GM21447 (cell line): Measurements from ENCODE around the gene CCDC7.
"Not testable (repeated sequence)": the region's sequence is repeated elsewhere in the genome, so short reads cannot be mapped to it uniquely, and the experiment has no call there.

Experiments
- ATAC-seq: cut with Tn5 transposase; IDR thresholded peaks from one replicate; pipeline ENCODE4 v1.9.1; 2021; ENCODE audit not compliant: unreplicated experiment

Gene CCDC7

GRCh38 chr10:32865170-32865569 is 419.2 kb downstream of the CCDC7 start:
- no peak for ATAC-seq

GRCh38 chr10:32877915-32878314 is 432.0 kb downstream of the CCDC7 start:
- ATAC-seq: no peak

DNA sequence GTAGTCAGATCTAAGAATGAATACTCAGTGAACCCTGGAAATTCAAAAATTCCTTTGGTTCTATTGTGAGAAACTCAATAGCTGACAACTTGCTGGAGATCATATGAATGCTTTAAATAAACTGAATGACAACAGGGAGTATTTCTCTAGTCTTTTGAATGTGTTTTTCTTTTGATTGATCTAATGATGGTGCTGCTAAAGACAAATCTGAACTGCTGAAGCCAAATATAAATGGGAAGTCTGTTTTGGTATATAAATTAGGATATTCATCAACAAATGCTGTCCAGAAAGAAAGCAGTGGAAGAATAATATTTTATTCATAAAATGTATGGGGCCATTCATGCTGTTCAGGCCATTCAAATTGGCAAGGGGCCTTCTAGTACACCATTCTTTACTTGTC is 432.7 kb downstream of the CCDC7 start:
- ATAC-seq: no peak

- ATAC-seq: no peak
Observed at GRCh38 chr10:32882076-32882475, 436.1 kb downstream of the CCDC7 start.

DNA sequence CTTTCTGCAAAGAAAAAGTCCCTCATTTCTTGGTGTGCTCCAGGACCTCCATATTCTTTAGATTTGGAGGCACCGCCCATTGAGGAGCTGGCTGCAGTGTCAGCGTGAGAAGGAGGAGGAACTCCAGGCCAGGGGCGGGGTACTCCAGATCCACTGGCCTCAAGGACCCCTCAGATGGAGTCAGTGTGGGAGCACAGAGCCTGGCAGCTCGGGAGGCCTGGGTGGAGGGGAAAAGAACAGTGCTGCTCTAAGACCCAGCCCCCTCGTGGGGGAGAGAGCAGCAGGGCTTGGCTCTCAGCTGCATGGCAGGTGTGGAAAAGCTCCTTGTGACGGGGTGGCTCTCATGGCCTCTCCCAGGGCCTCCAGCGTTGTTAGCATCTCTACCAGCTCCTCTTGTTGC is 441.5 kb downstream of the CCDC7 start:
- ATAC-seq: no peak

- no peak for ATAC-seq
Observed at GRCh38 chr10:32888161-32888927, 442.4 kb downstream of the CCDC7 start.

DNA sequence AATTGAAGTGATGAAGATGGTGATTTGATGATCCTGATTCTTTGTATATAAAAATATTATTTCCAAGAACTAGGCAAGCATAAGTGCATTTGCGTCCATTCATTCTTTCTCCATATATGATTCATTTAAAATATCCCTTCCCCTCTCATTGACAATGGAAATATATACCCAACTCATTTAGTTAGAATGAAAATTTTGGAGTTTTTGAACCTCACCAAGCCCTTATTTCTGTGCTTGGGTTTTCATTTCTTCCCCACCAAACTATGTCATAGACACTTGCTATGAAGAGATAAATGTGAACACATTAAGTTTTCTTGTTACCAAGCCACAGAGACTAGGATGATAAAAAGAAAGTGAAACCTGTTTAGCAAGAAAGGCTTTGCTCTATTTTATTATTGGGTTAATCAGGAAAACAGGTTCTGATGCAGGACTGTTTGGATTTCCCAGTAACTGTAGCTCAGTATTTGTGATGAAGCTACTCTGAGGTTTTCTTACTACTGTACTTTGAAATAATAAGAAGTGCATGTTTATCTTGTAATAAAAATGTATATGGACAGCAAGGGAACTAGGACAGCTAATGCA is 443.8 kb downstream of the CCDC7 start:
- ATAC-seq: no peak

DNA sequence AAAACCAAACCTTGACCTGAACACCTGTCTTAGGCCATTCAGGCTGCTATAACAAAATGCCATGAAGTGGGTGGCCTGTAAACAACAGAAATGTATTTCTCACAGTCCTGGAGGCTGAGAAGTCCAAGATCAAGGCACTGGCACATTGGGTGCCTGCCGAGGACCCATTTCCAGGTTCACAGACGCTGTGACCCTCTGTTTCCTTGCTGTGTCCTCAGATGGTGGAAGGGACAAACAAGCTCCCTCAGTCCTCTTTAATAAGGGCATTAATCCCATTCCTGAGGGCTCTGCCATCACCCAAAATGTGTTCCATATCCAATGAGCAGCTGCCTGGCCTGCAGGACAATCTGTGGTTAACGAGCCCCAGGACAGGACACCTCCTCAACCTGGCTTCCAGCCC is 444.5 kb downstream of the CCDC7 start:
- ATAC-seq: no peak

GRCh38 chr10:32891261-32891660 is 445.3 kb downstream of the CCDC7 start:
- ATAC-seq: no peak

DNA sequence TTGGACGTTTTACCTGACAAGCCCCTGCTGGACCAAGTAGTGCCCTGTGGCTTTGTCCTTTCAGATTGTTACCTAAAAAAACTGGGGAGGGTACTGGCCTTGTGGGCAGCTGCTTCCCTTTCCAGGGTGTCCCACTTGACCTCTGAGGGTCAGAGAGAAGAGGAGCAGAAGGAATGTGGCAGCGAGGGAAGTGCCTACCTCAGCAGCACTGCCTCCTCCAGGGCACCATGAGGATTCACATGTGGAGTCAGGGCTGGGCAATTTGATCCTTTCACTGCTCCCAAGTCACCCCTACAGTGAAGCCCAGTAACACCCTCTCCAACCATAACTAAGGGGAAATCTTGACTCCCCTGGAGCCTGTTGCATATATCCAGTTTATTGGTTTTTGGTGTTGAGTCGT is 447.5 kb downstream of the CCDC7 start:
- ATAC-seq: no peak

DNA sequence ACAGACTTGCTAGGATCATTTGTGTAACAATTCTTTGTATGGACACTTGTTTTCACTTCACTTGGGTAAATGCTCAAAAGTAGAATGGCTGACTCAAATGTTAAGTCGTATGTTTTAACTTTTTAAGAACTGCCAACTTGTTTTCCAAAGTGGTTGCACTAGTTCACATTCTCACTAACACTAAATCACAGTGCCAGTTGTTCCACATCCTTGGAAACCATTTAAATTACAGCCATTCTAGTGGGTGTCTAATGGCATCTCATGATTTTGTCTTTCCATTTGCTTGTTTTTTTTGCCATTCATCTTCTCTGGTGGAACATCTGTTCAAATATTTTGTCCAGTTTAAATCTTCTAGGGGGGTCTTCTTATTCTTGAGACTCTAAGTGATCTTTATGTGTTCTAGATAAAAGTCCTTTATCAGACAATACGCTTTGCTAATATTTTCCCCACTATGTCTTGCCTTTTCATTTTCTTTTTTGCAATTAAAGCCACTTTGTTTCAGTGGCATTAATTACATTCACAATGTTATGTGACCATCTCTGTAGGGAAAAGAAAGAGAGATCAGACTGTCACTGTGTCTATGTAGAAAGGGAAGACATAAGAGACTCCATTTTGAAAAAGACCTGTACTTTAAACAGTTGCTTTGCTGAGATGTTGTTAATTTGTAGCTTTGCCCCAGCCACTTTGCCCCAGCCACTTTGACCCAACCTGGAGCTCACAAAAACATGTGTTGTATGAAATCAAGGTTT is 448.1 kb downstream of the CCDC7 start:
- ATAC-seq: no peak

- ATAC-seq: not testable (repeated sequence)
Observed at GRCh38 chr10:32895200-32895968, 449.4 kb downstream of the CCDC7 start.

DNA sequence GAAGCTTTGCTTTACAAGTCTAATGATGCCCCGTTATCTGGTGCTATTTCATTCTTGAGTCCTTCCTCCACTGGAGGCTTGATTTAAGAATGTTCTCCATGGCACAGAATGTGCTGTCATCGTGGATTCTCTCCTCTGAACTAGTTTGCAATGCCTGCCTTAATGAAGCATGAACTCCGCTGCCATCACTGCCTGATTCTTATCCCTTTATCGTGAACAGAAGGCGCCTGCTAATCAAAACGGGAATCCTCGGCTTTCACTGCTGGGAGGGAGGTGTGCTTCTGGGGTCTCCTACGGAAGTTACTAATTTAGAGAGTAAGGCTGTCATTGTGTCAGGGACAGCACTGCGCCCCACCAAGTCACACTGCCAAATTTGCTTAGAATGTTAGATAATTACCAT is 455.9 kb downstream of the CCDC7 start:
- ATAC-seq: no peak

DNA sequence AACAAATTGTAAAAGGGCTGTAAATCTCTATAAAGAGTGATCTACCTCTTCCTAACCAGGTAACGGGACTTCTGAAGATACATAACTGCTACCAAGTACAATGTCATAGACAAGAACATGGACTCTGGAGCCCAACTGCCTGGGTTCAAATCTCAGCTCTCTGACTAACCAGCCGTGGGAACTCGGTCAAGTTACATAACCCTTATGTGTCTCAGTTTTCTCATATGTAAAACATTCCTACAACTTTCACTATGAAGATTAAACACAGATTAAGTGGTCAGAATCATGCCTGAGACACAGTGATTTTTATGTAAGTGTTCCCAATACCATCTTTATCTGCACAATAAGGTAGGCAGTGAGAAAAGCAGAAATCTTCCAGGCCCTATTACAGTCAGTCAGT is 459.5 kb downstream of the CCDC7 start:
- ATAC-seq: no peak

DNA sequence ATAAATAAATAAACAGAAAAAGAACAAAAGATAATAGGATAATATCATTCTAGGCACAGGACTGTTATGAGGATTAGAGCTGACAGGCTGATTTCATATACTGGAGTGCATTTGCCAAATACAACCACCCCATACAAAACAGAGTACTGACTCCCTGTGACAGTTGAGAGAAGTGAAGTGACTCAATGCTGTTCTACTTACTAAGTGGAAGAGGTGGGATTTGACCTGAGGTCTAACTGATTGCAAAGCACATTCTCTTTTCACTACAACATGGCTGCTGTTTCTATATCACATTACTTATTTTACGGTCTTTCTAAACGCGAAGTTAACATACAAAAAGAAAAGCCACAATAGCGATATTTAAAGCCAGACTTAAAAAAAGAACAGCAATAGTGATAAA is 460.7 kb downstream of the CCDC7 start:
- no peak for ATAC-seq

DNA sequence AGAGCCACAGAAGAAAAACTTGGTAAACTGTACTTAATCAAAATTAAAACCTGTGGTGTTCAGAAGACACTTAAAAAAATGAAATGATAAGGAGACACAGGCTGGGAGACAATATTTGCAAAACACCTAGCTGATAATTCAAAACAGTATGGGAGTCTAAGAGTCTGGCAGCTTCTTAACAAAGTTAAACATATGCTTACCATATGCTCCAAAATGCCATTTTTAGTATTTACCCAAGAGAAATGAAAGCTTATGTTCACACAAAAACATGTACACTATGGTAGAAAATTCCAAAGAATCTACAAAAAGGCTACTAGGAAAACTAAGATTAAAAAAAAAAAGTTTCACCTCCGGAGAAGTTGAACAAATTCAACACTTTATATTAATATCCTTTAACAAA is 463.5 kb downstream of the CCDC7 start:
- no peak for ATAC-seq

GRCh38 chr10:32909970-32910369 is 464.0 kb downstream of the CCDC7 start:
- not testable (repeated sequence) for ATAC-seq

GRCh38 chr10:32911285-32912016 is 465.5 kb downstream of the CCDC7 start:
- ATAC-seq: no peak

DNA sequence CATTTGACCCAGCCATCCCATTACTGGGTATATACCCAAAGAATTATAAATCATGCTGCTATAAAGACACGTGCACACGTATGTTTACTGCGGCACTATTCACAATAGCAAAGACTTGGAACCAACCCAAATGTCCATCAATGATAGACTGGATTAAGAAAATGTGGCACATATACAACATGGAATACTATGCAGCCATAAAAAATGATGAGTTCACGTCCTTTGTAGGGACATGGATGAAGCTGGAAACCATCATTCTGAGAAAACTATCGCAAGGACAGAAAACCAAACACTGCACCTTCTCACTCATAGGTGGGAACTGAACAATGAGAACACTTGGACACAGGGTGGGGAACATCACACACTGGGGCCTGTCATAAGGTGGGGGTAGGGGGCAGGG is 471.9 kb downstream of the CCDC7 start:
- ATAC-seq: not testable (repeated sequence)

- no peak for ATAC-seq
Observed at GRCh38 chr10:32922170-32922569, 476.2 kb downstream of the CCDC7 start.

DNA sequence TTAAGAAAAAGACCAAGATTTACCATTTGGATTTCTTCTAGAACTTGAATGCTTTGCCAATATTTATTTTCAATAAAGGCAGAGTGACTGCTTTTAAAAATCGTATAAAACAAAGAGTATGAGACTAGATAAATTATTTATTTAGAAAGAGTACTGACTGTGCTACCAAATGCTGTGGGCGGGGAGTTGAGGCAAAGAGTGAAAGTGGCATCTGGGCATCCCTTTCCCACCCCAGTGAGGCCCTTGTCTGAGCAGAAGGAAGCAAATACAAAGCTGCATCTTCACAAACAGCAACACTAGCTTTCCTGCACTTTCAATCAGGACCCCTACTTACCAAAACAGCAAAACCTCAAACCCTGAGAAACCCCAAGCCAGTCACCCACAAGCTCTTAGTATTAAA is 477.2 kb downstream of the CCDC7 start:
- no peak for ATAC-seq
